Suprapubic skin (tissue), 4 donors: ENCODE data around the gene HAVCR1. TPM values are rescaled to one million over a fixed set of nuclear protein-coding genes. Genes with fewer than 3 reads are reported as not detected.
"Not testable (repeated sequence)": the region's sequence is repeated elsewhere in the genome, so short reads cannot be mapped to it uniquely, and the experiment has no call there.

Experiments used
- DNase-seq, 2 donors: peaks; one replicate each; pipeline ENCODE4 v3.0.0-alpha.2; 2019; ENCODE audit warnings: low spot score in 2 of 2
- H3K27ac ChIP-seq: fragments of 200-600 bp; sonication (generic); one replicate; pipeline ENCODE4 v1.5.1; 2019
- H3K27me3 ChIP-seq: fragments of 200-600 bp; sonication (generic); one replicate; pipeline ENCODE4 v1.5.1; 2019
- H3K36me3 ChIP-seq: fragments of 200-600 bp; sonication (generic); one replicate; pipeline ENCODE4 v1.5.1; 2019
- H3K4me1 ChIP-seq: fragments of 200-600 bp; sonication (generic); one replicate; pipeline ENCODE4 v1.5.1; 2019
- H3K4me3 ChIP-seq: fragments of 200-600 bp; sonication (generic); one replicate; pipeline ENCODE4 v1.5.1; 2019; ENCODE audit warnings: mild to moderate bottlenecking
- H3K9me3 ChIP-seq: fragments of 200-600 bp; sonication (generic); one replicate; pipeline ENCODE4 v1.5.1; 2019
- CTCF ChIP-seq, 2 donors: fragments of 200-600 bp in 1 of 2; fragments of 450-650 bp in 1 of 2; sonication (generic) in 1 of 2; IDR thresholded peaks; one replicate each; pipeline ENCODE4 v1.5.1; 2016 to 2019; ENCODE audit warnings: antibody characterized with exemption in 2 of 2, mild to moderate bottlenecking in 1 of 2, moderate library complexity in 1 of 2
- EP300 ChIP-seq: sonication (generic); formaldehyde crosslinking; IDR thresholded peaks from one replicate; pipeline ENCODE4 v1.6.1; 2017; ENCODE audit warnings: antibody characterized with exemption
- POLR2A ChIP-seq, 2 donors: fragments of 450-650 bp; IDR thresholded peaks; one replicate each; pipeline ENCODE4 v1.6.1; 2017; ENCODE audit warnings: antibody characterized with exemption in 2 of 2, mild to moderate bottlenecking in 2 of 2, moderate library complexity in 2 of 2
- POLR2AphosphoS5 ChIP-seq, 3 donors: sonication (generic); formaldehyde crosslinking; IDR thresholded peaks; one replicate each; pipeline ENCODE4 v1.6.1; 2017; ENCODE audit warnings: antibody characterized with exemption in 3 of 3
- whole genome bisulfite sequencing: methylation state at CpG from one replicate; pipeline ENCODE4 v1.1.5; 2018; 5-methylcytosine and 5-hydroxymethylcytosine counted together
- total RNA-seq, 4 donors: library from RNA; depleted of rRNA; stranded (reverse); fragments of >200 nt; gene quantifications; one replicate each; pipeline ENCODE4 v1.1.0, GENCODE V29; 2016

The HAVCR1 gene
- total RNA-seq, 4 donors from 2014 or later = not detected

DNA sequence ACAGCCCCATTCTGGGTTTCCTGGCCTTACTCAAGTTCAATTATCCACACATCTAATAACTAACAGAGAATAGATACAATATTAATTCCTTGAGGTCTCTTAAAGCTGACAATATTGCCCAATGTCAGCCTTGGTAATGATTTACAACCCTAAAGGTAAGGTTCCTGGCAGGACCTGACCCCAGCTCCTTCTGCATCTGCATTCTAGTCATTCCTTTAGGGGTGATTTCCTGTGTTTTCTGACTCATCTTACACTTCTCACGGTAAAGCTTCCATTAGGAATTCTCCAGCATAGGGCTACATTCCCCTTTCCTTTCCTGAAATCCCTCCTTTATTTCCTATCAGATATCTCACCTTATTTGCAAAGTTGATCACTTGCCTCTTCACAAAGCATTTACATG, 9.3 kb downstream of the HAVCR1 start:
- no peak overlapping the region for H3K27ac ChIP-seq
- DNase-seq = no peak
- H3K27me3 ChIP-seq = no peaks in the 10 kb centered on the region
- no peaks in the 10 kb centered on the region for H3K36me3 ChIP-seq
- no peaks in the 10 kb centered on the region for H3K9me3 ChIP-seq
- TF ChIP-seq POLR2A (IDR thresholded peaks at IDR 0.05) = no peak
- TF ChIP-seq EP300 = no peak
- TF ChIP-seq CTCF (IDR thresholded peaks at IDR 0.05) = no peak
- no peak for TF ChIP-seq POLR2AphosphoS5 (IDR thresholded peaks at IDR 0.05)
- H3K4me1 ChIP-seq = no peaks in the 10 kb centered on the region
- 16% methylated on average over 1 of the region's 1 CpG for WGBS
- no peak overlapping the region for H3K4me3 ChIP-seq

GRCh38 chr5:157047898-157048297, 11.0 kb downstream of the HAVCR1 start:
- Histone ChIP-seq H3K27me3 (no peaks in the 10 kb centered on the region), H3K27ac (no peak overlapping the region), H3K36me3 (no peaks in the 10 kb centered on the region), H3K4me3 (no peak overlapping the region), H3K9me3 (no peaks in the 10 kb centered on the region), H3K4me1 (no peaks in the 10 kb centered on the region)
- TF ChIP-seq EP300 = no peak
- no peak for TF ChIP-seq POLR2AphosphoS5 (IDR thresholded peaks at IDR 0.05)
- TF ChIP-seq CTCF (IDR thresholded peaks at IDR 0.05) = no peak
- no peak for TF ChIP-seq POLR2A (IDR thresholded peaks at IDR 0.05)
- no peak for DNase-seq
- WGBS = 87% methylated on average over 5 of the region's 5 CpGs

DNA sequence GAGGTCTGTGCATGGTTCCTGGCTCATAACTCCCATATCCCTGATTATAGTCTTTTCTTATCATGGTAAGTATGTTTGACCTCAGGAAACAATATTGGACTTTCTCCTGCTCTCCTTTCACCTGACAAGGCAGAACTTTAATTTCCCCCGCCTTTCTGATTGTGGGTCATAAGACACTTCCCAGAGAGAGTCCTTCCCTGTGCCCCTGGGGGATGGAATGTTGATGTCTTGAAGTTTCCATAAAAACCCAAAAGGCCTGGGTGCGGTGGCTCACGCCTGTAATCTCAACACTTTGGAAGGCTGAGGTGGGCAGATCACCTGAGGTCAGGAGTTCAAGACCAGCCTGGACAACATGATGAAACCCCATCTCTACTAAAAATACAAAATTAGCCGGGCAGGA, 11.9 kb downstream of the HAVCR1 start:
- not testable (repeated sequence) for H3K27ac ChIP-seq

DNA sequence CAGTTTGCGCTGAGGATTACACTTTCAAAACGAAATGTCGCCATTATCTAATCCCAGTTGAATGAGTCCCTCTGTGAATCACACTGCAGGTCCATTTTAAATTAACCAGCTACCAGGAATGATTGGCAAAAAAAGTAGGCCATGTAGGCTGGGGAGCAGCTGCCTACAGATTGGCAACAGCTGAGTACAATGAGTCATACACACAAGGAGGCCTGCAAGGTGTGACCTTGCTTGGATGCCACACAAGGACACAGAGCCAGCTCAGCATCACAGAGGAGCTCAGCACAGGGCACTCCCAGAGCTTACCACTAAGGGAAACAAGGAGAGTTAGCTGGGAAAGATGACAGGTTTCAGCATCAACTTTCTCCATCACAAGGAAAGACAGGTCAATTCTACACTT, 12.9 kb downstream of the HAVCR1 start:
- TF ChIP-seq EP300 = no peak
- TF ChIP-seq POLR2A (IDR thresholded peaks at IDR 0.05) = no peak
- no peak for TF ChIP-seq POLR2AphosphoS5 (IDR thresholded peaks at IDR 0.05)
- no peak for TF ChIP-seq CTCF (IDR thresholded peaks at IDR 0.05)
- Histone ChIP-seq H3K4me3 (no peak overlapping the region), H3K27ac (no peak overlapping the region), H3K36me3 (no peaks in the 10 kb centered on the region), H3K27me3 (no peaks in the 10 kb centered on the region), H3K4me1 (no peaks in the 10 kb centered on the region), H3K9me3 (no peaks in the 10 kb centered on the region)
- WGBS = 94% methylated on average over 3 of the region's 3 CpGs
- DNase-seq = no peak

More for the DNA sequence above, 11.9 kb downstream of the HAVCR1 start:
- H3K4me1 ChIP-seq, H3K9me3 ChIP-seq, H3K27me3 ChIP-seq, H3K36me3 ChIP-seq, H3K4me3 ChIP-seq, DNase-seq: not testable (repeated sequence)
- WGBS = 86% methylated on average over 4 of the region's 4 CpGs

DNA sequence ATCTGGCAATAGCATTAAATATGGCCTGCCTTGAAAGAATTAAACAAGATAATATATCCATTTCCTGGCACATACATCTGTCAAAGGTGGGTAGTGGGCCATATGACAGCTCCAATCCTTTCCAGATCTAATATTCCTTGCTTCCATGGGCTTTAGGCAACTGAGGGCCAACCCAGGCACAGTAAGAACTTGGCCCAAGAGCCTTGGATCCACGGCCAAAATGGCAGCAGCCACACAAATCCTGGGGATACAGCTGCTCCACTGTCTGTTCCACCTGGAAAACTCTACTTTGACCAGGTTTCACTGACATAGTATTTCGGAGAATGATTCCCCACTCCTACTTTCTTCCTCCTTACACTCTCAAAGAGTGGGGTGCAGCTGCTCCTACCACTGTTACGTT, 13.3 kb downstream of the HAVCR1 start:
- WGBS = 67% methylated on average over 3 of the region's 3 CpGs
- Histone ChIP-seq H3K9me3 (no peaks in the 10 kb centered on the region), H3K4me3 (no peak overlapping the region), H3K27me3 (no peaks in the 10 kb centered on the region), H3K36me3 (no peaks in the 10 kb centered on the region), H3K27ac (no peak overlapping the region), H3K4me1 (no peaks in the 10 kb centered on the region)
- no peak for DNase-seq
- no peak for TF ChIP-seq CTCF (IDR thresholded peaks at IDR 0.05)
- no peak for TF ChIP-seq EP300
- TF ChIP-seq POLR2AphosphoS5 (IDR thresholded peaks at IDR 0.05) = no peak
- no peak for TF ChIP-seq POLR2A (IDR thresholded peaks at IDR 0.05)

DNA sequence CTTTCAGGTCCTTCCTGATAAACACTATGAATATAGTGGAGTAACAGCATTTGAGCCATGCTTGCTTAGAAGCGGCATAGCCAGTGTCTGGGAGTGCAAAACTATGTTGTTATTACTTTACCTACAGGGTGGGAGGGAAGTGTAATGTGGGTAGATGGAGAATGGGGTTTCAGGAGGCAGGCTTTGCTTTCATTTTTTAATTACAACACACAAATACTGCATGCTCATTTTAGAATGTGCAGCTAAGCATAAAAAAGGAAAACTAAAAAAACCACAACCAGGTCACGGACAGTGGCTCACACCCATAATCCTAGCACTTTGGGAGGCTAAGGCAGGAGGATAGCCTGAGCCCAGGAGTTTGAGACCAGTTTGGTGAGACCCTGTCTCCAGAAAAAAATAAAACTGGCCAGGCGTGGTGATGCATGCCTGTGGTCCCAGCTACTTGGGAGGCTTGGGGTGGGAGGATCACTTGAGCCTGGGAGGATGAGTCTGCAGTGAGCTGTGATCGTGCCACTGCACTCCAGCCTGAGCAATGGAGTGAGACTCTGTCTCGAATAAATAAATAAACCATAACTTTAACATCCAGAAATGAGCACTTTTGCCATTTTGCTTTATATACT, 20.2 kb downstream of the HAVCR1 start:
- Histone ChIP-seq H3K27ac (no peak overlapping the region), H3K4me1 (no peaks in the 10 kb centered on the region), H3K36me3 (no peaks in the 10 kb centered on the region), H3K9me3 (no peaks in the 10 kb centered on the region), H3K27me3 (no peaks in the 10 kb centered on the region), H3K4me3 (no peak overlapping the region)
- 86% methylated on average over 5 of the region's 5 CpGs for WGBS
- DNase-seq = no peak
- TF ChIP-seq POLR2AphosphoS5 (IDR thresholded peaks at IDR 0.05) = no peak
- TF ChIP-seq POLR2A (IDR thresholded peaks at IDR 0.05) = no peak

DNA sequence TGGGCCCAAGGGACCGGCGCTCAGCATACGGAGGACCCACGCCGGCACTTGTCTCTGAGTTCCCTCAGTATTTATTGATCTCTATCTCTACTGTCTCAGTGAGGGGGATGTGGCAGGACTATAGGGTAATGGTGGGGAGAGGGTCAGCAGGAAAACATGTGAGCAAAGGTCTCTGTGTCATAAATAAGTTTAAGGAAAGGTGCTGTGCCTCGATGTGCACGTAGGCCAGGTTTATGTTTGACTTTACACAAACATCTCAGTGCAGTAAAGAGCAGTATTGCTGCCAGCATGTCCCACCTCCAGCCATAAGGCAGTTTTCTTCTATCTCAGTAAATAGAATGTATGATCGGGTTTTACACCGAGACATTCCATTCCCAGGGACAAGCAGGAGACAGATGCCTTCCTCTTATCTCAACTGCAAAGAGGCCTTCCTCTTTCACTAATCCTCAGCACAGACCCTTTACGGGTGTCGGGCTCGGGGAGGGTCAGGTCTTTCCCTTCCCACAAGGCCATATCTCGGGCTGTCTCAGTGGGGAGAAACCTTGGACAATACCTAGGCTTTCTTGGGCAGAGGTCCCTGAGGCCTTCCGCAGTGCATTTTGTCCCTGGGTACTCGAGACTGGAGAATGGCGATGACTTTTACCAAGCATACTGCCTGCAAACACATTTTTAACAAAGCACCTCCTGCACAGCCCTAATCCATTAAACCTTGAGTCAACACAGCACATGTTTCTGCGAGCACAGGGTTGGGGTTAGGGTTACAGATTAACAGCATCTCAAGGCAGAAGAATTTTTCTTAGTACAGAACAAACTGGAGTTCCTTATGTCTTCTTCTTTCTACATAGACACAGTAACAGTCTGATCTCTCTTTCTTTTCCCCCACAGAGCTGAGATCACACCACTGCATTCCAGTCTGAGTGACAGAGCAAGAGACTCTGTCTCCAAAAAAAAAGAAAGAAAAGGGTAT, 24.5 kb downstream of the HAVCR1 start:
- not testable (repeated sequence) for H3K4me1 ChIP-seq, DNase-seq, H3K27me3 ChIP-seq, H3K36me3 ChIP-seq, H3K27ac ChIP-seq, H3K9me3 ChIP-seq, H3K4me3 ChIP-seq
- whole genome bisulfite sequencing = 73% methylated on average over 13 of the region's 17 CpGs
